Stimulated activated CD8-positive, alpha-beta memory T cell treated with anti-CD3 and anti-CD28 coated beads, Interleukin-15, amount 100 ng/mL, for 1 hour (primary cell): Measurements from ENCODE around the gene IFNL2.
"Not testable (repeated sequence)": the region's sequence is repeated elsewhere in the genome, so short reads cannot be mapped to it uniquely, and the experiment has no call there.

ENCODE experiments used
- DNase-seq: peaks from one replicate; pipeline ENCODE4 v3.0.0-alpha.2; 2020; ENCODE audit warnings: low read depth

IFNL2 gene

DNA sequence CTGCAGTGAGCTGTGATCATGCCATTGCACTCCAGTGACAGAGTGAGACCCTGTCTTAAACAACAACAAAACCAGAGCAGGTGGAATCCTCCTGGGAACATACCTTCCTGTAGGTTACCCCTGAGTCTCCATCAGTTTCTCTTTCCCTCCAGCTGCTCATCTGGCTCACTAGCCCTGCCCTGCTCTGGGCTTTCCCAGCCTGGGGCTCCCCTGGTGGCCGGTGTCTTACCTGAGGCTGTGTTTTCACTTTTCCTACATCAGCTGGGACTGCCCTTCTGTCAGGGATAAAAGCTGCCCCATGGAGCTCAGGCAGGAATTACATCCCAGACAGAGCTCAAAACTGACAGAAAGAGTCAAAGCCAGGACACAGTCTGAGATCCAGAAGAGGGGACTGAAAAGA is at the start of gene IFNL2:
IFNL2 (plus strand) TSS at position 312 of the 400 bp plus-strand sequence. CDS start 173 bp downstream, outside the sequence.
- DNase-seq, result not testable (repeated sequence)

DNA sequence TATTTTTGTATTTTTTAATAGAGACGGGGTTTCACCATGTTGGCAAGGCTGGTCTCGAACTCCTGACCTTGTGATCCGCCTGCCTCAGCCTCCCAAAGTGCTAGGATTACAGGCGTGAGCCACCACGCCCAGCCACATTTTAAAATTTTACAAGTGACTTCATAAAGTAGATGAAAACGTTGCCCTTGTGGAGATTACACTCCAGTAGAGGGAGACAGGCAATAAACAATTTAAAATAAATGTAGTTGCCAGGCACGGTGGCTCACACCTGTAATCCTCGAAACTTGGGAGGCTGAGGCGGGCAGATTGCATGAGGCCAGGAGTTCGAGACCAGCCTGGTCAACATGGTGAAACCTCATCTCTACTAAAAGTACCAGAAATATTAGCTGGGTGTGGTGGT is 49.1 kb upstream of the IFNL2 start:
- DNase-seq, result not testable (repeated sequence)

DNA sequence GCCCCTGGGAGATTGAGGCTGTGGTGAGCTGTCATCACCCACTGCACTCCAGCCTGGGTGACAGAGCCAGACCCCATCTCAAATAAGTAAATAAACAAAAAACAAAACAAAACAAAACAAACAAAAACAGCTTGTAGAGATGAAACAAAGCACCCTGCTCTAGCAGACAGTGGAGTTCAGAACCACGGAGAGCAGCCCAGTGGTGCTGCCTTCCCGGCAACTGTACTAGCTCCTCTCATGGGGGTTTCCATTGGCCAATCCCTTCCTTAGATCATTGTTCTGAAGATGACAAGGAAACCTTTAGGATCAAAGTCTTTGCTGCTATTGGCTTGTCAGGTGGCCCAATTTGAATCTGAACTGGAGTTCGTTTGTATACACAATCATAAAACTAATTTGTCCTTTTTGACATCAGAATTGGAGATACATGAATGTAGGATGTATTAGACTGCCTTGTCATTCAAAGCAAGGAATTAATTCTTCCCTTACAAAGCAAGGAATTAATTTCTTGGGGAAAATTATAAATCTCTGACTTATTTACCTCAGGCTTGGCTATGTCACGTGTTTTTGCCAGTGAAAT is 44.4 kb upstream of the IFNL2 start:
- no peak for DNase-seq

DNA sequence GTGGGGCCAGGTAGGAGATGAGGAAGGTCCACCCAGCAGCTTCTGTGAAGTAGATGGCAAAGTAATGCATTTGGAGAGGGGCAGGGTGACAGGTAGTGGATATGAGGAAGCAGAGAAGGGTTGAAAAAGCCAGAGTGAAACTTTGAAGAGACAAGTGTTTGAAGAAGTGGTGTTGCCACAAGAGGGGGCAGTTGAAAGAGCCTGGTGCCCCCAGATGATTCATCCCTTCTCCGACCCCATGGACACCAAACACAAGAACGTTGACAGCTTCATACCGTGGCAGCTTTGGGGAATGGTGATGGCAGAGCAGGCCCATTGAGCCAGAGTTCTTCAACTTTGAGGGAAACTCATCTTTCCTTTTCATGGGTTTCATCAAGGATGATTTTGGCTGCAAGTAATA is 43.3 kb upstream of the IFNL2 start:
- DNase-seq, result no peak

DNA sequence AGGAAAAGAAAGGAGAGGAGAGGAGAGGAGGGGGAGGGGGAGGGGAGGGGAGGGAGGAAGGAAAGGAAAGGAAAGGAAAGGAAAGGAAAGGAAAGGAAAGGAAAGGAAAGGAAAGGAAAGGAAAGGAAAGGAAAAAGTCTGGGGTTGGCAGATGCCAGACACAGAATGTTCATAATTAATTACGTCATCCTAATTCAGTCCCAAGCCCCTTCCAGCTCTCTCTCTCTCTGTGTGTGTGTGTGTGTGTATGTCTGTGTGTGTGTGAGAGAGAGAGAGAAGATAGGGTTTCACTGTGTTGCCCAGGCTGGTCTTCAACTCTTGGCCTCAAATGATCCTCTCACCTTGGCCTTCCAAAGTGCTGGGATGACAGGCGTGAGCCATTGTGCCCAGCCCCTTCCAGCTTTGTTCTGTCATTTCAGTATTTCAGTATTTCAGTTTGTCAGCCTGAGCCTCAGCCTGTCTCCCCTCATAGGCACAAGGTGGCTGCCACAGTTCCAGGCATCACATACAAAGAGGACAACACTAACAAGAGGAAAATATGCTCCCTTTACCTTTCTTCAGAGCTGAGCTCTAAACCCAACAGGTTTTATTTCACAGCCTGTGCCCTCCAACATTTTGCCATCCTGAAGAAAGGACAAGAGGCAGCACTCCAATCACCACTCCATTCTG is 38.0 kb upstream of the IFNL2 start:
- no peak for DNase-seq

DNA sequence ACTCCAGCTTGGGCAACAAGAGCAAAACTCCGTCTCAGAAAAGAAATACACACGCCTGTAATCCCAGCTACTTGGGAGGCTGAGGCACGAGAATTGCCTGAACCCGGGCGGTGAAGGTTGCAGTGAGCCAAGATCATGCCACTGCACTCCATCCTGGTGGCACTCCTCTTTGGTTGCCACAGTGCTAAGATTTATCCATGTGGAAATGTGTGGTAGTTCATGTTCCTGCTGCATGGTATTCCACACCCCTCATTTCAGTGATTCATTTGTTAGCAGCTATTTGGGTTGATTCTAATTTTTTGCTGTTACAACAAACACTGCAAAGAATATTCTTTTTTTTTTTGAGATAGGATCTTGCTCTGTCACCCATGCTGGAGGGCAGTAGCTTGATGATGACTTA is 35.5 kb upstream of the IFNL2 start:
- no peak for DNase-seq

DNA sequence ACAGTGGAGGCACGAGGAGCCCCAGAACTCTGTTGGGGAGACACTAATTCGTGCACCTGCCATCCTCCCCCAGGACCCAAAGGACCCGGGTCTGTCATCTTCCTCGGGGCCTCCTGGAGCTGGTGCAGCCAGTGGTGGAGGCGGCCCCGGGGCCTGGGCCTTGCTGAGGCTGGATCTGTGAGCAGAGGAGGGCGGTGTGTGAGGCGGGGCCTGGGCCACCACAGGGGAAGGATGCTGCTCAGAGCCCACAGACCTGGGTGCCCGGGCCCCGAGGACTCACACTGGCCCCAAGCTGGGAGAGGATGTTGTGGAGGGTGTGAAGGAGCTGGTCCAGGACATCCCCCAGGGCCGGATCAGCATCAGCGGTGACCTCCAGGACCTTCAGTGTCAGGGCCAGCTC is 31.7 kb upstream of the IFNL2 start:
- no peak for DNase-seq

DNA sequence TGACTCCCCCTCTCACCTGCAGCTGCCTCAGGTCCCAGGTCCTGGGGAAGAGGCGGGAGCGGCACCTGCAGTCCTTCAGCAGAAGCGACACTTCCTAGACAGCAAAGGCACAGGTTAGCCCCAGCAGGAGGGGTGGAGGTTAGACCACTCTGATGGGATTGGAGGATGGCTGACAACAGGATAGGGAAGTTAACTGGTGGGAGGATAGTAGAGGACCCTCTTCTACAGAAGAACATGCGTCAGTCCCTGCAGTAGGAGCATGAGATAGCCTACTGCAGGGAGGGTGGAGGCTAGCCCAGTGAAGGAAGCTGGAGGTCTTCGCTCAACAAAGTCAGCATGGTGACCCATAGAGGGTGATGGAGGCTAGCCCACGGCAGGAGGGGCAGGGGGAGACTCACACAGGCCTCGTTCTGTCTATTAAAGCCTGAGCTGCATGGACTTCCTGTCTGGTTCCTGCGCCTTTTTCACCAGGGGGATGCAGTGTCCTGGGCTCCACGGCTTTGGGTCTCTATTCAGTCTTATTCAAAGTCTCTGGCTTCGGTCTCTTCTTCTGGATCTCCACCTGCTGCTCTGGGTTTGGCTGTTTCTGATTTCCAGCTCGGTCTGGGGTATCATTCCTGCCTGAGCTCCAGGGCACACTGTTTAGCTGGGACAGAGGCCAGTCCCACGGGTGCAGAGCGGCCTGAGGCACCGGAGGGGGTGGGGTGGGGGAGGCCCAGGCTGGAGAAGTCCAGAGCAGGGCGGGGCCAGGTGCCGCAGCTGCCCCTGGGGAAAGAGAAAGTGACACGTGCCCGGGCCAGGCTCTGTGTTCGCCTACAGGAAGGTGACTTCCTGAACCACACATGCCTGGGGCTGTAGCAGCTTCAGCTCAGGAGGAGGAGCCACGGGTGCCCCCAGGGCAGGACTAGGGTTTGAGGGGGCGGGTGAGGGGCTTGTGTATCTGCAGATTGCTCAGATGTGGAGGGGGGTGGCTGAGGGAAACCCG is 30.7 kb upstream of the IFNL2 start:
- no peak for DNase-seq

DNA sequence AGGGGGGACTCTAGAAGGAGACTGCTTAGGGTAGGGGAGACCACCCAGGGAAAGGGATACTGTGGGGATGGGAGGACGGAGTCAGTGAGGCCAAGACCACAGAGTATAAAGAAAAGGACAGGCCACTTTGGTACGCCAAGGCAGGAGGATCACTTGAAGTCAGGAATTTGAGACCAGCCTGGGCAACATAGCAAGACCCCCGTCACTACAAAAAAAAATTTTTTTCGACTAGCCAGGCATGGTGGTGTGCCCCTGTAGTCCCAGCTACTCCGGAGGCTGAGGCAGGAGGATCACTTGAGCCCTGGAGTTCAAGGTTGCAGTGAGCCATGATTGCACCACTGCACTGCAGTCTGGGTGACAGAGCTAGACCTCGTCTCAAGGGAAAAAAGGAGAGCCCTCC is 30.0 kb upstream of the IFNL2 start:
- no peak for DNase-seq

DNA sequence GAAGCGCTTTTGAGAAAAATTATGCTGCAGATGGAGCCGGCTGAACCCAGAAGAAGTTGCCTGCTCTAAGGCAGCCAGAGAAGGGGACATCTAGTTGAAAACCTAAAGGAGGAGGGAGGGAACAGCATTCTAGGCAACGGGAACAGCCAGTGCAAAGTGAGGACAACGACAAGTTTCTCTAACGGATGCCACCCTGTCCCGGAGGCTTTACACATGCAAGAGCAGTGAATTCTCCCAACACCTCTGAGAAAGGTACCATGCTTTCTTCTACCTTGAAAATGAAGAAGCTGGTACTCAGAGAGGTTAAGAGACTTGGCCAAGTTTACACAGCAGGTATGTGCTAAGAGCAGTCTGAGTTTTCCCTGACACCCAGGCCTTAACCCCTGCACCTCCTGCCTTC is 29.3 kb upstream of the IFNL2 start:
- DNase-seq, result no peak

DNA sequence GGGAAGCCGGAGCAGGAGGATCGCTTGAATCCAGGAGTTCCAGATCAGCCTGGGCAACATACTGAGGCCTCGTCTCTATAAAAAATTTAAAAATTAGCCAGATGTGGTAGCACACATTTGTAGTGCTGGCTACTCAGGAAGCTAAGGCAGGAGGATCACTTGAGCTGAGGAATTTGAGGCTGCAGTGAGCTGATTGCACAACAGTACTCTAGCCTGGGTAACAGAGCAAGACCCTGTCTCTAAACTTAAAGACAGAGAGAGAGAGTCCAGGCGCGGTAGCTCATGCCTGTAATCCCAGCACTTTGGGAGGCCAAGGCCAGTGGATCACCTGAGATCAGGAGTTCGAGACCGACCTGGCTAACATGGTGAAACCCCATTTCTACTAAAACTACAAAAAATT is 27.8 kb upstream of the IFNL2 start:
- DNase-seq, result no peak

DNA sequence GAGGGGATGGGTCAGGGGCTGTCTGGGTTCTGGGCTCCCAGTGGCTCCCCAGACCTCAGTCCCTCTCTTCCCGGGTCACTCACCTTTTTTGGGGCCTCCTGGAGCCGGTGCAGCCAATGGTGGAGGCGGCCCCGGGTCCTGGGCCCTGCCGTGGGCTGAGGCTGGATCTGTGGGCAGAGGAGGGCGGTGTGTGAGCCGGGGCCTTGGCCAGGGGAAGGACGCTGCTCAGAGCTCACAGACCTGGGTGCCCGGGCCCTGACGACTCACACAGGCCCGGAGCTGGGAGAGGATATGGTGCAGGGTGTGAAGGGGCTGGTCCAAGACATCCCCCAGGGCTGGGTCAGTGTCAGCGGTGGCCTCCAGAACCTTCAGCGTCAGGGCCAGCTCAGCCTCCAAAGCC is 24.5 kb upstream of the IFNL2 start:
- DNase-seq, result not testable (repeated sequence)

DNA sequence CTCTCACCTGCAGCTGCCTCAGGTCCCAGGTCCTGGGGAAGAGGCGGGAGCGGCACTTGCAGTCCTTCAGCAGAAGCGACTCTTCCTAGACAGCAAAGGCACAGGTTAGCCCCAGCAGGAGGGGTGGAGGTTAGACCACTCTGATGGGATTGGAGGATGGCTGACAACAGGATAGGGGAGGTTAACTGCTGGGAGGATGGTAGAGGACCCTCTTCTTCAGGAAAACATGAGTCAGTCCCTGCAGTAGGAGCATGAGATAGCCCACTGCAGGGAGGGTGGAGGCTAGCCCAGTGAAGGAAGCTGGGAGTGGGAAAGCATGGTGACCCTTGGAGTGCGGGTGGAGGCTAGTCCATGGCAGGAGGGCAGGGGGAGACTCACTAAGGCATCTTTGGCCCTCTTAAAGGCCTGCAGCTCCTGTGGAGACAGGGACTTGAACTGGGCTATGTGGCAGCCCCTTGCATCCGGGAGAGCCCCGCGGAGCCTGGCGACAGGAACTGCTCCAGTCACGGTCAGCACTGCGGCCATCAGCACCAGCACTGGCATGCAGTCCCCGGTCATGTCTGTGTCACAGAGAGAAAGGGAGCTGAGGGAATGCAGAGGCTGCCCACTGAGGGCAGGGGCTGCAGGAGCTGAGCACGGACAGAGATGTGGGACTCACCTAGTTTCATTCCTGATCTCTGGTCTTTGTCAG is 23.6 kb upstream of the IFNL2 start, which contains the start of gene IFNL3:
IFNL3 (minus strand) TSS at position 597 of the 691 bp plus-strand sequence; CDS start at position 558, 39 bp downstream.
- DNase-seq, result not testable (repeated sequence)

DNA sequence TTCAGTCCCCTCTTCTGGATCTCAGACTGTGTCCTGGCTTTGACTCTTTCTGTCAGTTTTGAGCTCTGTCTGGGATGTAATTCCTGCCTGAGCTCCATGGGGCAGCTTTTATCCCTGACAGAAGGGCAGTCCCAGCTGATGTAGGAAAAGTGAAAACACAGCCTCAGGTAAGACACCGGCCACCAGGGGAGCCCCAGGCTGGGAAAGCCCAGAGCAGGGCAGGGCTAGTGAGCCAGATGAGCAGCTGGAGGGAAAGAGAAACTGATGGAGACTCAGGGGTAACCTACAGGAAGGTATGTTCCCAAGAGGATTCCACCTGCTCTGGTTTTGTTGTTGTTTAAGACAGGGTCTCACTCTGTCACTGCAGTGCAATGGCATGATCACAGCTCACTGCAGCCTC is 23.0 kb upstream of the IFNL2 start:
- not testable (repeated sequence) for DNase-seq

DNA sequence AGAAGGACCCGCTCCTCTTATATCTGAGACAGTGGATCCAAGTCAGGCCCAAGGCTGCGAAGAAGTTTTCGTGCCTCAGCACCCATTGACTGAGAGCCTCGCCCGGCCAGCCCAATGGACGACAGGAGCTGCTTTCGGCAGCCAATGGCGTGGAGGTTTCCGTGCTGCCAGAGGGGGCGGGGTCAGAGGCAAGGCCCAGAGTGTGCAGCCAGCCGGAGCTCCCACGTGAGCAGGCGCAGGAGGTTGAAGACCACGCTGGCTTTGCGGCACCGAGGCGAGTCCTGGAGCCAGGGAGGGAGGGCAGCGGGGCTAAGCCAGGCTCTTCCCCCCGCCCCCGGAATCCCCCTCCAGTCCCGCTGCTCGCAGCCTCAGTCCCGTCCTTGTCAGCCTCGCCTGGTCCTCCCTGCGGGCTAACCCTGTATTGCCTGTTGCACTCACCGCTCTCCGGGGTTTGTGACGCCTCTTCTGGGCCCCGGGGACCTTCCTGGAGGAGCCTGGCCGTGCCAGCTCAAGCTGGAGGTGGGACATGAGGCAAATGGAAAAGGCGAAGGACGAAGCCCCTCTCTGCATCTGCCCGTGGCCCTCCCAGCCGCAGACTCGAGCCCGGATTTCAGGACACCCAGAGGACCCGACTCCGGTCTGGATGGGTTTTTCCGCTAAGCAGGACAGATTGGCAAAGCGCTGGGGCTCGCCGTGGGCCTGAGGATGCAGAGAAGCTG is 21.1 kb upstream of the IFNL2 start:
- DNase-seq, result no peak

DNA sequence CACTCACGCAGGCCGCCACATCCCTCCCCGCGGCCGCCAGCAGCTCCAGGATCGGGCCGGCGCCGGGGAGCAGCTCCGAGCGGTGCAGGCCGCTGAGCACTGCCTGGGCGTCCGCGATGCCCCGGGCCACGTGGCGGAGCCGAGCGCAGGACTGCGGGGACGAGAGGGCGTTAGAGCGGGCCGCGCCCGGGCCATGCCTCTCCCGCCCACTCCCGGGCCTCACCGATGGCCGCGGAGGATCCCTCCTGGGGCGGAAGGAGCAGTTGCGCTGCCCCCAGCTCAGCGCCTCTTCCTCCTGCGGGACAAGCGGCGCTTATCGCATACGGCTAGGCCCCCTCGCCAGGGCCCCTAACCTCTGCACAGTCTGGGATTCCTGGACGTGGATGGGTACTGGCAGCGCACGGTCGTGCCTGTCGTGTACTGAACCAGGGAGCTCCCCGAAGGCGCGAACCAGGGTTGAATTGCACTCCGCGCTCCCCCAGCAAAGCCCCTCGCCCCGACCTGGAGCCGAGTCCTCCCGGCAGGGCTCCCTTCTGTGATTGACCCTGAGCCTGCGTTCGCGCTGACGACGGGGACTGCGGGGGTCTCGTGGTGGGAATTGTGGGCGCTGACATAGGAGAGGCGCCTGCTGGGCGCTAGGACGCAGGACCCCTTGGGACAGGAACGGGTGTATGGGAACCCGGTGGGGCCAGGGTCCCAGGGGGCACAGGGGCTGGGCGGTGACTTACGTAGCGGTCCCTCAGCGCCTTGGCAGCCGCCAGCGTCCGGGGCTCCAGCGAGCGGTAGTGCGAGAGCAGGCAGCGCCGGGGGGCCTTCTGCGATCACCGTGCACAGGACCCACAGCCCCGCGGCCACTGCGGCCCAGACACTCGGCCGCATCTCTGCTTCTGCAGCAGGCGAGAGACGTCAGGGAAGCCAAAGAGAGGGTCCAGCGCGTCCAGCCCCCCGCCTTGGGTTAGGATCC is 20.2 kb upstream of the IFNL2 start:
- DNase-seq, result no peak

DNA sequence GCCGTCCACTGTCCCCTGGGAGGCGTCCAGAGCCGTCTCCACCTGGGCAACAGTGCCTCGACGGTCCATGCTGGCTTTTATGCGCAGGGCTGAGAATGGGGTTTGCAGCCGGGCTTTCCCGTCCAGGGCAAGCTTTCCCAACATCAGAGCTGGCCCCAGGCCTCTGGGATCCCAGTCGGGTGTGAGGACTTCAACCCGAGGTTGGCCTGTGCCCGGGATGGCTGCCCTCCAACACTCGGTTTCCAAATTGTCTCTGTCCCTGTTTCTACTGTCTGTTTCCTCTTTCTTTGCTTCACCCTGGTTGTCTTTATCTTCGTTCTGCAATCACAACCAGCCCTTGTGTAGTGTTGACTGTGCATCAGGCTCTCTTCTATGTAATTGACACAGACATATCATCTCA is 19.4 kb upstream of the IFNL2 start, which contains the start of gene IFNL4:
IFNL4 (minus strand) TSS at position 51 of the 400 bp plus-strand sequence.
- no peak for DNase-seq

DNA sequence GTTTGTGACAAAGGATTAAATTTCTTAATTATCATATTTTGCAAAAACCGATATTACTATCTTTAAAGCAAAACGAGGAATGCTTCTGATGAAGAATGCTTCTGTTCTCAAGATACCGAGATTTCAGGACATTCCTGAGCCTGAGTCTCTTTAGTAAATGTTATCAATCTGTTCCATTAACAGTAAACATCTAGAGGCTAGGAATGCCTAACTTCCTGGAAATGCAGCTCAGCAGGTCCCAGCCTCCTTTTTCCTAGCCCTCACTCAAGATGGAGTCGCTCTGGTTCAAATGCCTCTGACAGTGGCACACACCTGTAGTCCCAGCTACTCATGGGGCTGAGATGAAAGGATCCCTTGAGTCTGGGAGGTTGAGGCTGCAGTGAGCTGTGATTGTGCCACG is 17.1 kb upstream of the IFNL2 start:
- no peak for DNase-seq

DNA sequence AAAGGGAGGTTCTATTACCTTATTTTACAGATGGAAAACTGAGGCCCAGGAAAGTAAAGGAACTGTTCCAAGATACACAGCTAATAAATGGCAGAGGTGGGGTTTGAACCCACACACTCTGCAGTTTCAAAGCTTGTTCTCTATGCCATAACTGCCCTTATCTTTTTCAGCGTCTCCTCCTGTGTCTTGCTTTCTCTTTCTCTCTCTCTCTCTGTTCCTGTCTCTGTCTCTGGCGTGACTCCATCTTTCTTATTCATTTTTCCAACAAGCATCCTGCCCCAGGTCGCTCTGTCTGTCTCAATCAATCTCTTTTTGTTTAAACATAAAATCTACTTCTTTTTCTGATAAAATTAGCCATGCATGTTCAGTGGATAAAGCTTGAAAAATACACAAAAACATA is 16.4 kb upstream of the IFNL2 start:
- DNase-seq, result no peak

DNA sequence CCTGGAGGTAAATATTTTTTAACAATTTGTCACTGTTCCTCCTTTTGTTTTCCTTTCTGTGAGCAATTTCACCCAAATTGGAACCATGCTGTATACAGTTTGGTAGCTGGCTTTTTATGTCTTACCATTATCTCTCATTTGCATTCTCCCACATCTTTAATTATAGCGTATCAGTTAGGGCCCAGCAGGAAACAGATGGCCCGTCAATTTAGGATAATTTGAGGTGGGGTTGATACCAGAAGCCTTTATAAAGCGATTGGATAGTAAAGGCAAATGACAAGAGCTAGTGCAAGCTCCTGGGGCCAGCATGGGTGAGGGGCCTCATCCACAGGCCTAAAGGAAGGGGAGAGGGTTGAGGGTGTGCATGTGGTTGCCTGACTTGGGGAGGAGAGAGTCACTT is 15.7 kb upstream of the IFNL2 start:
- DNase-seq, result no peak
